Epithelial cell of proximal tubule (primary cell): ENCODE results near the gene POU2F2. TPM values are rescaled to one million over a fixed set of nuclear protein-coding genes. Genes with fewer than 3 reads are reported as not detected.

ENCODE experiments used
- DNase-seq: peaks from one replicate; pipeline ENCODE4 v3.0.0-alpha.2; 2011; ENCODE audit warnings: low read depth
- H3K4me3 ChIP-seq: 2 replicates; pipeline ENCODE4 v1.5.1; 2011; ENCODE audit warnings: low read depth, mild to moderate bottlenecking, low read length
- CTCF ChIP-seq: conservative IDR thresholded peaks from 2 replicates; pipeline ENCODE4 v1.5.1; 2012; ENCODE audit warnings: low read depth, mild to moderate bottlenecking, low read length
- total RNA-seq: library from RNA; depleted of rRNA; stranded (reverse); fragments of >200 nt; gene quantifications from 2 replicates; pipeline ENCODE4 v1.2.3, GENCODE V29; 2015

Gene POU2F2
- total RNA-seq, 1 donor from 2014 or later: 0.46 TPM

DNA sequence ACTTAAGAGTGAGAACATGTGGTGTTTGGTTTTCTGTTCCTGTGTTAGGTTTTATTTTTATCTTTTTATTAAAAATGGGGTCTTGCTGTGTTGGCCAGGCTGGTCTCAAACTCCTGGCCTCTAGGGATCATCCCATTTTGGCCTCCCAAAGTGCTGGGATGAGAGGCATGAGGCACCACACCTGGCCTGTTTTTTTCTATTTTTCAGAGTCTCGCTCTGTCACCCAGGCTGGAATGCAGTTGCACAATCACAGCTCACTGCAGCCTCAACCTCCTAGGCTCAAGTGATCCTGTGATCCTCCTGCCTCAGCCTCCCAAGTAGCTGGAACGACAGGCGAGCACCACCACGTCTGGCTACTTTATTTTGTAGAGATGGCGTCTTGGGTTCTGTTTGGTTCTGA is 48.7 kb downstream of the POU2F2 start:
- TF ChIP-seq CTCF: no peak
- DNase-seq: no peak
- H3K4me3 ChIP-seq: no peak overlapping the region

- H3K4me3 ChIP-seq: no peak overlapping the region
- DNase-seq: no peak
- peak; percentile 71 for TF ChIP-seq CTCF
Observed at GRCh38 chr19:42081584-42082203, 50.6 kb downstream of the POU2F2 start.

DNA sequence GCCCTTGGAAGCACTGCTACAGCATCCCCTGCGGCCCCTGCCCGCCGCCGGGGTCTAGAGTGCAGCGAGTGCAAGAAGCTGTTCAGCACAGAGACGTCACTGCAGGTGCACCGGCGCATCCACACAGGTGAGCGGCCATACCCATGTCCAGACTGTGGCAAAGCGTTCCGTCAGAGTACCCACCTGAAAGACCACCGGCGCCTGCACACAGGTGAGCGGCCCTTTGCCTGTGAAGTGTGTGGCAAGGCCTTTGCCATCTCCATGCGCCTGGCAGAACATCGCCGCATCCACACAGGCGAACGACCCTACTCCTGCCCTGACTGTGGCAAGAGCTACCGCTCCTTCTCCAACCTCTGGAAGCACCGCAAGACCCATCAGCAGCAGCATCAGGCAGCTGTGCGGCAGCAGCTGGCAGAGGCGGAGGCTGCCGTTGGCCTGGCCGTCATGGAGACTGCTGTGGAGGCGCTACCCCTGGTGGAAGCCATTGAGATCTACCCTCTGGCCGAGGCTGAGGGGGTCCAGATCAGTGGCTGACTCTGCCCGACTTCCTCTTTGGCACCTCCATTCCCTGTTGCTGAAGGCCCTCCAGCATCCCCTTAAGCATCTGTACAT is 51.4 kb downstream of the POU2F2 start:
- no peak for TF ChIP-seq CTCF
- no peak for DNase-seq

DNA sequence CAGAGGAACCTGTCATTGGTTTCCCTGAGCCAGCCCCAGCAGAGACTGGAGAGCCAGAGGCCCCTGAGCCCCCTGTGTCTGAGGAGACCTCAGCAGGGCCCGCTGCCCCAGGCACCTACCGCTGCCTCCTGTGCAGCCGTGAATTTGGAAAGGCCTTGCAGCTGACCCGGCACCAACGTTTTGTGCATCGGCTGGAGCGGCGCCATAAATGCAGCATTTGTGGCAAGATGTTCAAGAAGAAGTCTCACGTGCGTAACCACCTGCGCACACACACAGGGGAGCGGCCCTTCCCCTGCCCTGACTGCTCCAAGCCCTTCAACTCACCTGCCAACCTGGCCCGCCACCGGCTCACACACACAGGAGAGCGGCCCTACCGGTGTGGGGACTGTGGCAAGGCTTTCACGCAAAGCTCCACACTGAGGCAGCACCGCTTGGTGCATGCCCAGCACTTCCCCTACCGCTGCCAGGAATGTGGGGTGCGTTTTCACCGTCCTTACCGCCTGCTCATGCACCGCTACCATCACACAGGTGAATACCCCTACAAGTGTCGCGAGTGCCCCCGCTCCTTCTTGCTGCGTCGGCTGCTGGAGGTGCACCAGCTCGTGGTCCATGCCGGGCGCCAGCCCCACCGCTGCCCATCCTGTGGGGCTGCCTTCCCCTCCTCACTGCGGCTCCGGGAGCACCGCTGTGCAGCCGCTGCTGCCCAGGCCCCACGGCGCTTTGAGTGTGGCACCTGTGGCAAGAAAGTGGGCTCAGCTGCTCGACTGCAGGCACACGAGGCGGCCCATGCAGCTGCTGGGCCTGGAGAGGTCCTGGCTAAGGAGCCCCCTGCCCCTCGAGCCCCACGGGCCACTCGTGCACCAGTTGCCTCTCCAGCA is 52.1 kb downstream of the POU2F2 start:
- no peak overlapping the region for H3K4me3 ChIP-seq
- DNase-seq: no peak
- no peak for TF ChIP-seq CTCF

More for the DNA sequence above, 51.4 kb downstream of the POU2F2 start:
- H3K4me3 ChIP-seq: no peak overlapping the region

- H3K4me3 ChIP-seq: no peak overlapping the region
- DNase-seq: no peak
- no peak for TF ChIP-seq CTCF
Observed at GRCh38 chr19:42079276-42079669, 53.0 kb downstream of the POU2F2 start.

GRCh38 chr19:42078538-42079275 is 53.5 kb downstream of the POU2F2 start:
- H3K4me3 ChIP-seq: no peak overlapping the region
- TF ChIP-seq CTCF: no peak

More at GRCh38 chr19:42078538-42079275, 53.5 kb downstream of the POU2F2 start:
- no peak for DNase-seq
